ENCODE measurements around the gene FBXO47. TPM values are rescaled to one million over a fixed set of nuclear protein-coding genes. Genes with fewer than 3 reads are reported as not detected.

Gene FBXO47
- total RNA-seq, 4 donors from 2014 or later: not detected

DNA sequence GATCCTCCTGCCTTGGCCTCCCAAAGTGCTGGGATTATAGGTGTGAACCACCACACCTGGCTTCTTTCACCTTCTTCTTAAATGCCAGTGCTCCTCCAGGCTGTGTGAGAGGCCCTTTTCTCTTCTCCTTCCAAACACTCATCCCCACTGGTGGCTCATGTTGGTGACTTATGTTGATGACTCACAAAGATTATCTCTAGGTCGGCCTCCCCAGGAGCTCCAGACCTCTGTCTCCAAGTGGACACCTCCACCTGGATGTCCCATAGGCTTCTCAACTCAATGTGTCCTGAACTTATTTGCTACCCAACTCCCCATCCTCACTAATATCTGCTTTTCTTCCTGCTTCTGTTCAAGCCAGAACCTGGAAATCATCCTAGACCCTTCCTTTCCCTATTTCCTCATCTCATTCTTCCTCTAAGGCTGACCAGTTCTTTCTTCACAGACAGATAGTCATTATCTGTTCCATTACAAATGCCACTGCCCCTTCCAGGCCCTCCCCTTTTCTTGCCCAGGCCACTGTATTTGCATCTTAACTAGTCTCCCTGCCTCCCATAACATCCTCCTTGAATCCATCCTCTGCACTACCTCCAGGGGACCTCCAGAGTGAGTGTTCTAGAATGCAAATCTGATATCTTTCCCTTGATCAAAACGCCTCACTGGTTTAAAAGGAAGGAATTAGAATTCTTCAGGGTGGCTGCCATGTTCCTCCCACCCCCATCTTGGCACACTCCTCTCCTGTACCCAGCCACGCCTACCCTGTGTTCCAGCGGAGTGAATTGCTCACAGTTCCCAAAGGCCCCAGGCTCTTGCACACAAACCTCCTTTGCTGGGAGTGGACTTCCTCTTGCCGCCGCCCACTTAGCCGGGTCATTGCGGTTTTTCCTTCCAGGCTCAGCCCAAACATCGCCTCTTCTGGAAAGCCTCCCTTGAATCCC is 34.8 kb upstream of the FBXO47 start:
- DNase-seq (ENCODE audit: low spot score in 2 of 2): peak; percentile 91 to 95

DNA sequence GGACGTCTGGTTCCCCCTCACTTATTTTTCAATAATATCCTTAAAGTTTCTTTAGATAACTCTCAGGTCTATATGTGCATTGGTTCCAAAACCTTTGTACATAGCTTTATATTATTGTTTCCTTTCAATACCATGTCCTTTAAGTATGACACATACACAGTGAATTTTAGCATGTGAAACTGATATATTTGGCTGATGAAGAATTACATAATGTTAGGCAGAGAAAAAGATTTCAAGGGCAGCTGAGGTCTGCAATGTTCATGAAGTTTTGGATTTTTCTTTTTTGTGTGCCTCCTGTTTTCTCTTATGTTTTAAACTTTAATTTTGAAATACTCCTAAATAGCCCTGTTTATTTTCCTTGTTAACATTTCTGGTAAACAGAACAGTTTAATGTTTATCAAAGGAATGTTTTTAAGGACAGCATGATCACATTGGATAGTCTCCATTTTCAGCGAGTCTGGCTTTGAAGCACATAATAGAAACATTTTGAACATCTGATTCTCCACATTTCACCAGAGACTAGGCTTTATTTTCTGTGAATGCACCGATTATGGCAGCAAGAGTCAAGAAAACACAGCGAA is 32.9 kb upstream of the FBXO47 start:
- no peaks in the 10 kb centered on the region for H3K27me3 ChIP-seq
- H3K9me3 ChIP-seq: peaks cover 11% of the 10 kb centered on the region
- 51% methylated on average over 4 of the region's 4 CpGs for WGBS
- H3K4me1 ChIP-seq: peaks cover 47% of the 10 kb centered on the region
- H3K4me3 ChIP-seq: no peak overlapping the region
- no peak for TF ChIP-seq POLR2A (IDR thresholded peaks at IDR 0.05)
- TF ChIP-seq, protein P1, sequence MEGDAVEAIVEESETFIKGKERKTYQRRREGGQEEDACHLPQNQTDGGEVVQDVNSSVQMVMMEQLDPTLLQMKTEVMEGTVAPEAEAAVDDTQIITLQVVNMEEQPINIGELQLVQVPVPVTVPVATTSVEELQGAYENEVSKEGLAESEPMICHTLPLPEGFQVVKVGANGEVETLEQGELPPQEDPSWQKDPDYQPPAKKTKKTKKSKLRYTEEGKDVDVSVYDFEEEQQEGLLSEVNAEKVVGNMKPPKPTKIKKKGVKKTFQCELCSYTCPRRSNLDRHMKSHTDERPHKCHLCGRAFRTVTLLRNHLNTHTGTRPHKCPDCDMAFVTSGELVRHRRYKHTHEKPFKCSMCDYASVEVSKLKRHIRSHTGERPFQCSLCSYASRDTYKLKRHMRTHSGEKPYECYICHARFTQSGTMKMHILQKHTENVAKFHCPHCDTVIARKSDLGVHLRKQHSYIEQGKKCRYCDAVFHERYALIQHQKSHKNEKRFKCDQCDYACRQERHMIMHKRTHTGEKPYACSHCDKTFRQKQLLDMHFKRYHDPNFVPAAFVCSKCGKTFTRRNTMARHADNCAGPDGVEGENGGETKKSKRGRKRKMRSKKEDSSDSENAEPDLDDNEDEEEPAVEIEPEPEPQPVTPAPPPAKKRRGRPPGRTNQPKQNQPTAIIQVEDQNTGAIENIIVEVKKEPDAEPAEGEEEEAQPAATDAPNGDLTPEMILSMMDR (IDR thresholded peaks at IDR 0.05): no peak
- TF ChIP-seq EP300 (IDR thresholded peaks at IDR 0.05): no peak
- no peak for TF ChIP-seq POLR2AphosphoS5 (IDR thresholded peaks at IDR 0.05)
- no peaks in the 10 kb centered on the region for H3K36me3 ChIP-seq
- DNase-seq (ENCODE audit: low spot score in 2 of 2): no peak
- H3K27ac ChIP-seq: peak overlapping the region; percentile 84

More for the DNA sequence above, 34.8 kb upstream of the FBXO47 start:
- H3K27me3 ChIP-seq: no peaks in the 10 kb centered on the region
- 7% methylated on average over 9 of the region's 9 CpGs for WGBS
- peak overlapping the region; percentile 84 for H3K27ac ChIP-seq
- H3K4me1 ChIP-seq: peaks cover 47% of the 10 kb centered on the region
- TF ChIP-seq POLR2A (IDR thresholded peaks at IDR 0.05) (no peak), EP300 (IDR thresholded peaks at IDR 0.05) (no peak), POLR2AphosphoS5 (IDR thresholded peaks at IDR 0.05) (peak in 2 of 3 donors; percentile 20 to 52)
- TF ChIP-seq, protein P1 (IDR thresholded peaks at IDR 0.05): no peak
- peak overlapping the region; percentile 10 for H3K4me3 ChIP-seq
- H3K36me3 ChIP-seq: no peaks in the 10 kb centered on the region
- H3K9me3 ChIP-seq: peaks cover 7% of the 10 kb centered on the region

DNA sequence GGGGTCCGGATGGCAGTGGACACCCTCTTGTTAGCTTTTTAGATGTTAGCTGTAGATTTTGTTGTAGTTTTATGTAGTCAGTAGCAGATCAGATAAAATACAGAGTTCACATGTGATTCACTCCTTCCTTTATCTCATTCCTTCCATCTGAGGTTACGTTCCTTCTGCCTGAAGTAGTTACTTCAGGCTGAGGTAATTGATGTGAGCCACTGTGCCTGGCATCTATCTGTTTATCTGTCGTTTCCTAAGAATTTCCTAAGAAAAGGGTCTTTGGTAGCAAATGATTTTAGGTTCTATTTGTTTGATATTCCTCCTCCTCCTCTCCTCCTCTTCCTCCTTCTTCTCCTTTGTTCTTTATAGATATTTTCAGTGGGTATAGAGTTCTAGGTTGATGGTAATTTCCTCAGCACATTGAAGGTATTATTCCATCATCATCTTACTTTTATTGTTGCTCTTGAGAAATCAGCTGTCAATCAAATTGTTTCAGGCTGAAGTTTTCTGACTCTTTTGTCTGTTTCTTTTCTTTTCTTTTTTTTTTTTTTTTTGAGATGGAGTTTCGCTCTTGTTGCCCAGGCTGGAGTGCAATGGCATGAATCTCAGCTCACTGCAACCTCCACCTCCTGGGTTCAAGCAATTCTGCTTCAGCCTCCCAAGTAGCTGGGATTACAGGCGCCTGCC is 29.6 kb upstream of the FBXO47 start:
- no peak overlapping the region for H3K4me3 ChIP-seq
- WGBS: 93% methylated on average over 5 of the region's 5 CpGs
- peaks cover 22% of the 10 kb centered on the region for H3K4me1 ChIP-seq
- H3K9me3 ChIP-seq: peaks cover 11% of the 10 kb centered on the region
- no peak overlapping the region for H3K27ac ChIP-seq
- H3K36me3 ChIP-seq: no peaks in the 10 kb centered on the region
- no peak for TF ChIP-seq POLR2AphosphoS5 (IDR thresholded peaks at IDR 0.05)
- H3K27me3 ChIP-seq: no peaks in the 10 kb centered on the region
- DNase-seq (ENCODE audit: low spot score in 2 of 2): no peak

DNA sequence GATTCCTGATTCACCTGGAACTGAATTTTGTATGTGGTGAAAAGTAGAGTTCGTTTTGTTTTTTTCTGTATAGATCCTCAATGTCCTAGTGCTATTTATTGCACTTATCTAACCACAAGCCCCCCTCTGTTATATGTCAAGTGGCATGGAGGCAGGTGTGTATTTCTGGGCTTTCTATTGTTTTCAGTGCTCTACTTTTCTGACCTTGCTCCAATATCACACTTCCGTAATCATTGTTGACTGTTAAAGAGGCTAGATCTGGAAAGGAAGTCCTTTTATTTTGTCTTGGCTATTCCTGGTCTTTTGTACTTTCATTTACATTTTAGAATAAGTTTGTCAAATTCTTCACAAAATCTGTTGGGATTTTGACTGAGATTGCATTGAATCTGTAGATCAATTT is 26.8 kb upstream of the FBXO47 start:
- no peaks in the 10 kb centered on the region for H3K4me1 ChIP-seq
- H3K27ac ChIP-seq: no peak overlapping the region
- no peak for TF ChIP-seq POLR2AphosphoS5 (IDR thresholded peaks at IDR 0.05)
- TF ChIP-seq, protein P1 (IDR thresholded peaks at IDR 0.05): no peak
- TF ChIP-seq POLR2A (IDR thresholded peaks at IDR 0.05): no peak
- no peak for TF ChIP-seq EP300 (IDR thresholded peaks at IDR 0.05)
- H3K4me3 ChIP-seq: no peak overlapping the region
- no peak for DNase-seq (ENCODE audit: low spot score in 2 of 2)
- WGBS: 44% methylated on average over 1 of the region's 2 CpGs
- H3K27me3 ChIP-seq: no peaks in the 10 kb centered on the region
- no peaks in the 10 kb centered on the region for H3K36me3 ChIP-seq
- peaks cover 11% of the 10 kb centered on the region for H3K9me3 ChIP-seq

DNA sequence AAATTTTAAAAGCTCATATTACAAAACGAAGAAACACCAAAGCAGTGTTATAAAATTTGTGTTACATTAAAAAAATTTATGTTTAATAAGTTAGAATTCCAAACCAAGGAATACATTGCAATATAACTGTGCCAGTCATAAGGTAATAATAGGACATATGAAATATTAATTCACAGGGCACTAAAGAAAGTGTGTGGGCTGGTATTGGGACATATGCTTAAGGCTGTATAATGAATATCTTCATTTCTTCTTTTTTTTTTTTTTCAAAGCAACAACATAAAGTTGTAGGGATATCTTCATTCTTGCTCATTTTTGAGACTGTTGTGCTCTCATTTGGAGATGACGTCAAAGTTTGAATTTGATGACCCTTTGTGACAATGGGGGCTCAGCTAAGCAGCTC is 17.5 kb upstream of the FBXO47 start:
- Histone ChIP-seq H3K27ac (no peak overlapping the region), H3K4me3 (no peak overlapping the region), H3K9me3 (no peaks in the 10 kb centered on the region), H3K4me1 (peaks cover 11% of the 10 kb centered on the region), H3K27me3 (no peaks in the 10 kb centered on the region), H3K36me3 (no peaks in the 10 kb centered on the region)
- TF ChIP-seq POLR2AphosphoS5 (IDR thresholded peaks at IDR 0.05): no peak
- TF ChIP-seq POLR2A (IDR thresholded peaks at IDR 0.05): no peak
- 81% methylated on average over 2 of the region's 2 CpGs for WGBS
- DNase-seq (ENCODE audit: low spot score in 2 of 2): no peak
